HepG2 (cell line): ENCODE measurements around the gene EIF4G2. TPM values are rescaled to one million over a fixed set of nuclear protein-coding genes. Genes with fewer than 3 reads are reported as not detected.

Experiments used
- AKNA ChIP-seq: sonication (generic); formaldehyde crosslinking; IDR thresholded peaks from 2 replicates; pipeline ENCODE4 v1.4.0; 2020; ENCODE audit warnings: missing genetic modification reagents, borderline replicate concordance
- ATRX ChIP-seq: sonication (generic); formaldehyde crosslinking; IDR thresholded peaks from 2 replicates; pipeline ENCODE4 v1.4.0; 2020; ENCODE audit warnings: missing genetic modification reagents, borderline replicate concordance
- FOXJ3 ChIP-seq: sonication (generic); formaldehyde crosslinking; IDR thresholded peaks from 2 replicates; pipeline ENCODE4 v1.4.0; 2020; ENCODE audit warnings: missing genetic modification reagents, mild to moderate bottlenecking, borderline replicate concordance
- GATA4 ChIP-seq: sonication (generic); IDR thresholded peaks from 2 replicates; pipeline ENCODE4 v1.6.1; 2016; ENCODE audit warnings: antibody characterized with exemption, low read depth, borderline replicate concordance
- GATAD1 ChIP-seq: IDR thresholded peaks from 2 replicates; pipeline ENCODE4 v1.6.1; 2016; ENCODE audit warnings: missing genetic modification reagents, missing compliant biosample characterization
- HNF4G ChIP-seq, 2 experiments: sonication (generic) in 1 of 2; formaldehyde crosslinking in 1 of 2; IDR thresholded peaks; 2 replicates each; pipeline versions ENCODE4 v1.4.0 to v1.6.1; 2011 to 2020; ENCODE audit warnings: borderline replicate concordance in 2 of 2, low read depth in 2 of 2, mild to moderate bottlenecking in 2 of 2, low read length in 1 of 2, missing genetic modification reagents in 1 of 2, moderate library complexity in 1 of 2
- KAT8 ChIP-seq: IDR thresholded peaks from 2 replicates; pipeline ENCODE4 v1.6.1; 2016; ENCODE audit warnings: missing genetic modification reagents, missing compliant biosample characterization
- KDM4B ChIP-seq: sonication (generic); formaldehyde crosslinking; IDR thresholded peaks from 2 replicates; pipeline ENCODE4 v1.4.0; 2020; ENCODE audit warnings: missing genetic modification reagents
- KLF15 ChIP-seq: sonication (generic); formaldehyde crosslinking; IDR thresholded peaks from 2 replicates; pipeline ENCODE4 v1.8.1; 2023; ENCODE audit warnings: borderline replicate concordance, mild to moderate bottlenecking, inconsistent platforms, missing genetic modification reagents, mixed read lengths
- KLF6 ChIP-seq: IDR thresholded peaks from 2 replicates; pipeline ENCODE4 v1.8.0; 2016; ENCODE audit warnings: missing biosample characterization, missing genetic modification reagents
- NPAS2 ChIP-seq: sonication (generic); formaldehyde crosslinking; IDR thresholded peaks from 2 replicates; pipeline ENCODE4 v1.8.0; 2022; ENCODE audit warnings: mild to moderate bottlenecking, missing genetic modification reagents, borderline replicate concordance
- PAWR ChIP-seq: sonication (generic); formaldehyde crosslinking; IDR thresholded peaks from 2 replicates; pipeline ENCODE4 v1.4.0; 2020; ENCODE audit warnings: missing genetic modification reagents, mild to moderate bottlenecking, borderline replicate concordance
- PBX2 ChIP-seq: IDR thresholded peaks from 2 replicates; pipeline ENCODE4 v1.6.1; 2016; ENCODE audit warnings: control low read depth
- SAFB2 ChIP-seq: sonication (generic); formaldehyde crosslinking; IDR thresholded peaks from 2 replicates; pipeline ENCODE4 v1.5.1; 2020; ENCODE audit warnings: missing genetic modification reagents, low read depth, mild to moderate bottlenecking, borderline replicate concordance
- THAP11 ChIP-seq: IDR thresholded peaks from 2 replicates; pipeline ENCODE4 v1.6.1; 2016; ENCODE audit warnings: missing biosample characterization, missing genetic modification reagents
- ZBTB1 ChIP-seq: sonication (generic); formaldehyde crosslinking; IDR thresholded peaks from 2 replicates; pipeline ENCODE4 v1.4.0; 2020; ENCODE audit warnings: missing genetic modification reagents, borderline replicate concordance
- ZNF317 ChIP-seq: sonication (generic); formaldehyde crosslinking; IDR thresholded peaks from 2 replicates; pipeline ENCODE4 v1.5.0; 2020; ENCODE audit warnings: mild to moderate bottlenecking, missing genetic modification reagents
- ZNF44 ChIP-seq: sonication (generic); formaldehyde crosslinking; IDR thresholded peaks from 2 replicates; pipeline ENCODE4 v1.5.1; 2020; ENCODE audit warnings: mild to moderate bottlenecking, missing genetic modification reagents
- ZNF530 ChIP-seq: sonication (generic); formaldehyde crosslinking; IDR thresholded peaks from 2 replicates; pipeline ENCODE4 v1.5.0; 2020; ENCODE audit warnings: low read depth, mild to moderate bottlenecking, missing genetic modification reagents
- ZNF616 ChIP-seq: sonication (generic); formaldehyde crosslinking; IDR thresholded peaks from 2 replicates; pipeline ENCODE4 v1.5.0; 2020; ENCODE audit warnings: low read depth, mild to moderate bottlenecking, missing genetic modification reagents
- polyA plus RNA-seq, 8 experiments: library from polyadenylated mRNA; depleted of rRNA in 3 of 8; stranded (reverse) in 7 of 8; unstranded in 1 of 8; fragments of >200 nt; fragmentation: Illumina TruSeq in 4 of 8; extraction: Trizol in 4 of 8; gene quantifications; 2 replicates each; pipeline versions ENCODE4 v1.2.1 to v1.2.3, GENCODE V29; 2011 to 2016; ENCODE audit warnings: low read depth in 4 of 8, missing spikeins in 1 of 8, mixed read lengths in 1 of 8; ENCODE audit not compliant: insufficient read depth in 1 of 8
- total RNA-seq, 5 experiments: library from RNA; depleted of rRNA; stranded (reverse); fragments of >200 nt; fragmentation: Illumina TruSeq; extraction: Trizol; gene quantifications; 2 replicates each; pipeline ENCODE4 v1.2.3, GENCODE V29; 2016; ENCODE audit warnings: low read depth in 1 of 5
- TF ChIP-seq, protein P1 (sequence below): sonication (generic); formaldehyde crosslinking; conservative IDR thresholded peaks from 2 replicates; pipeline ENCODE4 v1.4.0; 2020; ENCODE audit warnings: missing genetic modification reagents

The EIF4G2 gene
- total and polyA plus RNA-seq, 2 of the 13 experiments (the other 11 are each of a cell fraction or from before 2014, with no cell fraction given): 362 to 546 TPM

GRCh38 chr11:10750838-10751580 is 57.7 kb downstream of the EIF4G2 start, which contains the start of gene CTR9 (continued):
- TF ChIP-seq ZNF44: no peak
- no peak for TF ChIP-seq HNF4G (IDR thresholded peaks at IDR 0.05; ENCODE audit: borderline replicate concordance, low read depth, low read length)
- TF ChIP-seq HNF4G (CRISPR knock-in tag; IDR thresholded peaks at IDR 0.05; ENCODE audit: borderline replicate concordance, low read depth): 0 out of 2 replicates have a peak, but pooled peaks have one; percentile 35
- TF ChIP-seq PBX2 (CRISPR knock-in tag): peak; percentile 45; the same call in 1 of the 2 replicates
- TF ChIP-seq KLF6 (CRISPR knock-in tag): peak; percentile 78; the same call in 1 of the 2 replicates
- TF ChIP-seq PAWR (CRISPR knock-in tag): no peak
- TF ChIP-seq, protein P1, sequence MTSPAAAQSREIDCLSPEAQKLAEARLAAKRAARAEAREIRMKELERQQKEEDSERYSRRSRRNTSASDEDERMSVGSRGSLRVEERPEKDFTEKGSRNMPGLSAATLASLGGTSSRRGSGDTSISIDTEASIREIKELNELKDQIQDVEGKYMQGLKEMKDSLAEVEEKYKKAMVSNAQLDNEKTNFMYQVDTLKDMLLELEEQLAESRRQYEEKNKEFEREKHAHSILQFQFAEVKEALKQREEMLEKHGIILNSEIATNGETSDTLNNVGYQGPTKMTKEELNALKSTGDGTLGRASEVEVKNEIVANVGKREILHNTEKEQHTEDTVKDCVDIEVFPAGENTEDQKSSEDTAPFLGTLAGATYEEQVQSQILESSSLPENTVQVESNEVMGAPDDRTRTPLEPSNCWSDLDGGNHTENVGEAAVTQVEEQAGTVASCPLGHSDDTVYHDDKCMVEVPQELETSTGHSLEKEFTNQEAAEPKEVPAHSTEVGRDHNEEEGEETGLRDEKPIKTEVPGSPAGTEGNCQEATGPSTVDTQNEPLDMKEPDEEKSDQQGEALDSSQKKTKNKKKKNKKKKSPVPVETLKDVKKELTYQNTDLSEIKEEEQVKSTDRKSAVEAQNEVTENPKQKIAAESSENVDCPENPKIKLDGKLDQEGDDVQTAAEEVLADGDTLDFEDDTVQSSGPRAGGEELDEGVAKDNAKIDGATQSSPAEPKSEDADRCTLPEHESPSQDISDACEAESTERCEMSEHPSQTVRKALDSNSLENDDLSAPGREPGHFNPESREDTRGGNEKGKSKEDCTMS (CRISPR knock-in tag): no peak
- no peak for TF ChIP-seq ZBTB1 (CRISPR knock-in tag)
- TF ChIP-seq GATAD1 (CRISPR knock-in tag): peak; percentile 95
- peak; percentile 53; the same call in 1 of the 2 replicates for TF ChIP-seq AKNA (CRISPR knock-in tag)
- TF ChIP-seq GATA4: no peak; the same call in 1 of the 2 replicates
- TF ChIP-seq KLF15: no peak
- peak; percentile 75; the same call in 1 of the 2 replicates for TF ChIP-seq SAFB2
- TF ChIP-seq KDM4B: peak; percentile 65
- TF ChIP-seq ZNF530 (CRISPR knock-in tag): no peak
- peak; percentile 93 for TF ChIP-seq THAP11 (CRISPR knock-in tag)
- TF ChIP-seq ZNF616 (CRISPR knock-in tag): peak; percentile 64
- TF ChIP-seq FOXJ3 (CRISPR knock-in tag): peak; percentile 56; the same call in 1 of the 2 replicates
- TF ChIP-seq NPAS2: no peak
- peak; percentile 97 for TF ChIP-seq KAT8 (CRISPR knock-in tag)
- peak; percentile 77; the same call in 1 of the 2 replicates for TF ChIP-seq ZNF317 (CRISPR knock-in tag)
- no peak for TF ChIP-seq ATRX (CRISPR knock-in tag)
